ENCODE results near the gene ERN2. TPM values are rescaled to one million over a fixed set of nuclear protein-coding genes. Genes with fewer than 3 reads are reported as not detected.

ERN2 gene
- total and polyA plus RNA-seq, 9 of the 15 experiments (the other 6 are each of a cell fraction or from before 2014, with no cell fraction given): 0.07 to 1.5 (median 0.51) TPM; not detected in 3

DNA sequence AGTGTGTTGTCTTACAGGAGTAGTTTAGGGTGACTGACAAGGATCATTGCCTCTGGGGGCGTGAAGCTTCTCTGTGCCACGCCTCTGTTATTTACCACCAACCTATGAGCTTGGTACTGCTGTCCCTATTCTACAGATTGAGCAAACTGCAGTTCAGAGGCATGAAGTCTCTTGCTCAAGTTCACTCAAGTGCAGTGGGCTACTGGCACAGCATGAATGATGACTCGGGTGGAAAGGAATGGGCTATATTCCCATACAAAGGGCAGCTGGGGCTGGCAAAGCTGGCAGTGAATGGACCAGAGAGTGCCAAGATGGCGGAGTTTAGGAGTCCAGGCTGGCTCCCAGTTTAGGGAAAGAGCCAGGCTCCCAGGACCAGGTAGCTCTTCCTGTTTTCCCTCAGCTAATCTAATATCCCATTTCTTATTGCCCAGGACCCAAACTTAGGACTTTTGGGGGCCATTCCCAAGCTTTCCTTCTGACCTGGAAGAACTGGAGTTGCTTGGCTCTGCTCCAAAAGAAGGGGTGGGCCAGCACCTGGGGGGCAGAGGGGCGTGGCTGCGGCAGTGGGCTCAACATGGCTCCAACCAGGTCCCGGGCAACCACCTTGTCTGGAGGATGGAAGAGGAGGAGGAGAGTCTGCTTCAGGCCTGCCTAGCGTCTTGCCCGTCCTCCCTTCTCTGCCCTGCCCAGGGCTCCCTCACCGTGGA, 21.4 kb downstream of the ERN2 start:
- in situ Hi-C loops (cut with MboI): no loop called here
- POLR2A ChIA-PET: interaction anchor here (0.6 to 6.4 kb wide), 8 partner anchors 8 to 847 kb away, joined by 3 to 54 read pairs (median 3); partner anchors contain the start of gene PLK1

More for the DNA sequence above, 21.4 kb downstream of the ERN2 start:
- Histone ChIP-seq H3K4me2 (ENCODE audit: insufficient read depth, low read length) (no peak overlapping the region), H4K20me1 (replicated peaks; ENCODE audit: control insufficient read depth, insufficient read depth, low read length) (no peaks in the 10 kb centered on the region), H3K79me2 (ENCODE audit: control insufficient read depth, insufficient read depth, low read length) (no peaks in the 10 kb centered on the region), H2AFZ (ENCODE audit: low read depth, low read length) (no peak overlapping the region), H3K9ac (ENCODE audit: insufficient read depth in 1 of 2, low read depth in 2 of 2, low read length in 2 of 2) (no peak overlapping the region), H3K9me1 (ENCODE audit: control insufficient read depth, insufficient read depth, low read length) (no peaks in the 10 kb centered on the region), H3K27ac (ENCODE audit: extremely low read depth, low read depth, low read length) (no peak overlapping the region), H3K27me3 (ENCODE audit: control insufficient read depth in 2 of 2, insufficient read depth in 2 of 2, low read length in 2 of 2) (no peaks in the 10 kb centered on the region), H3K9me3 (replicated peaks; ENCODE audit: control insufficient read depth, insufficient read depth, low read depth, low read length) (no peaks in the 10 kb centered on the region), H3K4me3 (no peak overlapping the region), H3K4me1 (replicated peaks in 1 of 2; ENCODE audit: control insufficient read depth in 2 of 2, insufficient read depth in 2 of 2, low read length in 2 of 2) (peaks cover 0 to 27% of the 10 kb centered on the region in 2 experiments; a peak in 3 of 5 replicates), H3K36me3 (ENCODE audit: control insufficient read depth, insufficient read depth, low read length) (peaks cover 53% of the 10 kb centered on the region)
- BruUV-seq (replicated peaks): no TSS peak
- ATAC-seq (no peak), DNase-seq (ENCODE audit: extremely low read depth in 1 of 4, low spot score in 3 of 4) (no peak), FAIRE-seq (no peak)
- CTCF ChIA-PET (ENCODE audit: low intra/inter-chr PET ratio): no interaction called here
- no peak for TF ChIP-seq MCM3 (IDR thresholded peaks at IDR 0.05)
- TF ChIP-seq TEAD1 (CRISPR knock-in tag; IDR thresholded peaks at IDR 0.05): no peak
- TF ChIP-seq GATAD2A (IDR thresholded peaks at IDR 0.05): no peak
- TF ChIP-seq, protein P1, sequence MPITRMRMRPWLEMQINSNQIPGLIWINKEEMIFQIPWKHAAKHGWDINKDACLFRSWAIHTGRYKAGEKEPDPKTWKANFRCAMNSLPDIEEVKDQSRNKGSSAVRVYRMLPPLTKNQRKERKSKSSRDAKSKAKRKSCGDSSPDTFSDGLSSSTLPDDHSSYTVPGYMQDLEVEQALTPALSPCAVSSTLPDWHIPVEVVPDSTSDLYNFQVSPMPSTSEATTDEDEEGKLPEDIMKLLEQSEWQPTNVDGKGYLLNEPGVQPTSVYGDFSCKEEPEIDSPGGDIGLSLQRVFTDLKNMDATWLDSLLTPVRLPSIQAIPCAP (CRISPR knock-in tag; IDR thresholded peaks at IDR 0.05; ENCODE audit: borderline replicate concordance): no peak
- no peak for TF ChIP-seq RCOR1 (IDR thresholded peaks at IDR 0.05; ENCODE audit: borderline replicate concordance in 1 of 2, low read depth in 2 of 2, low read length in 2 of 2)
- 68% methylated on average over 6 of the region's 10 CpGs for WGBS (ENCODE audit: insufficient coverage, low coverage, missing lambda C conversion rate)
- intact Hi-C loops (cut with micrococcal nuclease): no loop called here
